ENCODE measurements around the gene PTH2.

- no peak for TF ChIP-seq CTCF (IDR thresholded peaks at IDR 0.05; ENCODE audit: low read depth, low read length)
- TF ChIP-seq POLR2A (IDR thresholded peaks at IDR 0.05; ENCODE audit: extremely low read depth, insufficient read length): no peak
- TF ChIP-seq MAX (IDR thresholded peaks at IDR 0.05; ENCODE audit: low read depth, low read length): no peak
Observed at GRCh38 chr19:49445997-49446396, 22.8 kb upstream of the PTH2 start.
